Measurements from ENCODE around the gene LTA.

GRCh38 chr6:31579546-31580437 is 7.7 kb downstream of the LTA start:
- TF ChIP-seq POLR2AphosphoS5 (IDR thresholded peaks at IDR 0.05) (no peak), CTCF (IDR thresholded peaks at IDR 0.05) (no peak), POLR2A (IDR thresholded peaks at IDR 0.05) (no peak), EP300 (IDR thresholded peaks at IDR 0.05) (no peak)

Data from upper lobe of left lung (tissue), 4 donors.